Measurements from ENCODE around the gene OSTC.

The OSTC gene

GRCh38 chr4:108716340-108716739 is 65.9 kb downstream of the OSTC start:
- DNase-seq (ENCODE audit: low read depth in 2 of 2), result no peak

- no peak for DNase-seq (ENCODE audit: low read depth in 2 of 2)
Measured at GRCh38 chr4:108717386-108717785, 67.0 kb downstream of the OSTC start.

Data from activated CD4-positive, alpha-beta T cell treated with anti-CD3 and anti-CD28 coated beads for 24 hours (primary cell).